ENCODE results near the gene BCAS4. TPM values are rescaled to one million over a fixed set of nuclear protein-coding genes. Genes with fewer than 3 reads are reported as not detected.

Gene BCAS4
- total RNA-seq, 4 donors from 2014 or later: 0.18 to 2.3 (median 0.54) TPM

DNA sequence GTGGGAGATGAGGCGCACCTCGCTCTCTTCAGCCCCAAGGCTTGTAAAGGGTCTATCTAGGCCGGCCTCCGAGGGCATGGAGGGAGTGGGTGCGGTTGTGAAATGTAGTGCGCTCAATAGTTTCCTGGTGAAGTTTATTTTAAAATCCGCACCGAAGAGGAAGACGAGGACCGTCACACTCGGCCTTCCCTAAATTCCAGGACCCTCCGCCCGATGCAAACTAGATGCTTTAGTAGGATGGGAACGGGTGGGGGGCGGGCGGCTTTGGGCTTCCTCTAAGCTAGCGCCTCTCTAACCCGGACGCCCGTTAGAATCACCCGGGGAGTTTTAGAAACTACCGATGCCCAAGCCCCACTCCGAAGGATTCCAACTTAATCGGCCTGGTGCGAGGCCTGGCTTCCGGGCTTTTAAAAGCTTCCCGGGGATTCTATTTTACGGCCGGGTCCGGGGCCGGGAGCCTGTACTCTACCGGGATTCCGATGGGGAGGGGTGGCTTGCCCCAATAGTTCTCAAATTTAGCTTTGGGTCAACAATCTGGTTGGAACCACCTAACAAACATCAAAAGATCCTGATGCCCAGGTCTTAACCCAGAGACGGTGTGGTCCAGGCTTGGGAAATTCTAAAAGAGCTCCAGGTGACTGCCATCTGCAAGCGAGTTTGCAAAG lies 548 bp upstream of the BCAS4 start:
- no peaks in the 10 kb centered on the region for H3K27me3 ChIP-seq
- WGBS, 2 donors: 33 to 35% methylated on average over 12 to 19 of the region's 35 CpGs
- peaks cover 23 to 55% (median 26%) of the 10 kb centered on the region in 3 donors for H3K4me1 ChIP-seq
- H3K9me3 ChIP-seq: no peaks in the 10 kb centered on the region
- TF ChIP-seq, protein P1, sequence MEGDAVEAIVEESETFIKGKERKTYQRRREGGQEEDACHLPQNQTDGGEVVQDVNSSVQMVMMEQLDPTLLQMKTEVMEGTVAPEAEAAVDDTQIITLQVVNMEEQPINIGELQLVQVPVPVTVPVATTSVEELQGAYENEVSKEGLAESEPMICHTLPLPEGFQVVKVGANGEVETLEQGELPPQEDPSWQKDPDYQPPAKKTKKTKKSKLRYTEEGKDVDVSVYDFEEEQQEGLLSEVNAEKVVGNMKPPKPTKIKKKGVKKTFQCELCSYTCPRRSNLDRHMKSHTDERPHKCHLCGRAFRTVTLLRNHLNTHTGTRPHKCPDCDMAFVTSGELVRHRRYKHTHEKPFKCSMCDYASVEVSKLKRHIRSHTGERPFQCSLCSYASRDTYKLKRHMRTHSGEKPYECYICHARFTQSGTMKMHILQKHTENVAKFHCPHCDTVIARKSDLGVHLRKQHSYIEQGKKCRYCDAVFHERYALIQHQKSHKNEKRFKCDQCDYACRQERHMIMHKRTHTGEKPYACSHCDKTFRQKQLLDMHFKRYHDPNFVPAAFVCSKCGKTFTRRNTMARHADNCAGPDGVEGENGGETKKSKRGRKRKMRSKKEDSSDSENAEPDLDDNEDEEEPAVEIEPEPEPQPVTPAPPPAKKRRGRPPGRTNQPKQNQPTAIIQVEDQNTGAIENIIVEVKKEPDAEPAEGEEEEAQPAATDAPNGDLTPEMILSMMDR (IDR thresholded peaks at IDR 0.05): peak in 1 of 6 experiments; percentile 56
- no peak for TF ChIP-seq POLR2A (IDR thresholded peaks at IDR 0.05)
- H3K27ac ChIP-seq: peak overlapping the region in 3 of 4 donors; percentile 55 to 81 (median 78)
- H3K36me3 ChIP-seq: no peaks in the 10 kb centered on the region
- peak overlapping the region in 3 of 4 donors; percentile 81 to 93 (median 84) for H3K4me3 ChIP-seq
- no peak for DNase-seq
- intact Hi-C loops (cut with DNase I): no loop called here

DNA sequence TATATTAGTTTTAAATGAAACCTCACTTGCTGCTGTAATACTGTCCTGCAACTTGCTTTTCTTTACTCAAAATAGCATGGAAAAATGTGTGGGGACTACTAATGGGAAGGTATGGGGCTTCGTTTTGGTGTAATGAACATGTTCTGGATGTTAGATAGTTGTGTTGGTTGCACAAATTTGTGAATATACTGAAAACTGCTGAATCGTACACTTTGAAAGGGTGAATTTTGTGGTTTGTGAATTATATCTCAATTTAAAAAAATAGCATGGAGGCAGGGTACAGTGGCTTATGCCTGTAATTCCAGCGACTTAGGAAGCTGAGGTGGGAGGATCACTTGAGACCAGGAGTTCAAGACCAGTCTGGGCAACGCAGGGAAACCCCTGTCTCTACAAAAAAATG lies 2.3 kb downstream of the BCAS4 start:
- no peaks in the 10 kb centered on the region for H3K36me3 ChIP-seq
- no peak for DNase-seq
- H3K27me3 ChIP-seq: no peaks in the 10 kb centered on the region
- H3K9me3 ChIP-seq: no peaks in the 10 kb centered on the region
- intact Hi-C loops (cut with DNase I): loop anchor here (5.0 kb wide), 1 partner anchor 135 kb away; the partner anchor contains the start of gene ADNP
- WGBS, 2 donors: 88 to 89% methylated on average over 4 of the region's 4 CpGs
- H3K27ac ChIP-seq: no peak overlapping the region
- H3K4me3 ChIP-seq: no peak overlapping the region
- H3K4me1 ChIP-seq: peaks cover 14 to 29% (median 14%) of the 10 kb centered on the region in 3 donors
- TF ChIP-seq POLR2A (IDR thresholded peaks at IDR 0.05): no peak
- TF ChIP-seq, protein P1 (IDR thresholded peaks at IDR 0.05): no peak

DNA sequence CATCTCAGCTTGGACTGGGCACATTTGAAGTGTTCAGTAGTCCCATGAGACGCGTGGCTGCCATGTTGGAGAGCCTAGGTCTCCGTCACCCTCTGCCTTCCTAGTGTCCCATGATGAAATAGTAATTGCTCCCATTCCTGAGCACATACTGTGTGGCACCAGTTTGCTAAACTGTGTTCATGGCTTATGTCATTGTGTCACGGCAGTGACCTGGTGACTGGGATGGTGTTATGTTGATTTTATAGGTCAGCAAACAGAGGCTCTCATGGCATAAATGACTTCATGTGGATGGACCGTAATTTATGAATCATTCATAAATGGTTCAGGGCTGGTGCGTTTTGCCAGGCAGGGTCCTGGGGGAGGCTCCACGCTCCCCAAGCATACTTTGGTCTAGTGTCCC lies 3.8 kb downstream of the BCAS4 start:
- intact Hi-C loops (cut with DNase I): loop anchor here (5.0 kb wide), 1 partner anchor 134 kb away; the partner anchor contains the start of gene ADNP
- Histone ChIP-seq H3K9me3 (no peaks in the 10 kb centered on the region), H3K36me3 (no peaks in the 10 kb centered on the region), H3K27me3 (no peaks in the 10 kb centered on the region), H3K4me3 (no peak overlapping the region), H3K4me1 (peaks cover 14 to 23% (median 14%) of the 10 kb centered on the region in 3 donors), H3K27ac (peak overlapping the region in 2 of 4 donors; percentile 7 to 60)
- DNase-seq: no peak
- 82 to 93% methylated on average over 6 to 7 of the region's 7 CpGs for WGBS, 2 donors
- TF ChIP-seq, protein P1 (IDR thresholded peaks at IDR 0.05): no peak
- no peak for TF ChIP-seq POLR2A (IDR thresholded peaks at IDR 0.05)

DNA sequence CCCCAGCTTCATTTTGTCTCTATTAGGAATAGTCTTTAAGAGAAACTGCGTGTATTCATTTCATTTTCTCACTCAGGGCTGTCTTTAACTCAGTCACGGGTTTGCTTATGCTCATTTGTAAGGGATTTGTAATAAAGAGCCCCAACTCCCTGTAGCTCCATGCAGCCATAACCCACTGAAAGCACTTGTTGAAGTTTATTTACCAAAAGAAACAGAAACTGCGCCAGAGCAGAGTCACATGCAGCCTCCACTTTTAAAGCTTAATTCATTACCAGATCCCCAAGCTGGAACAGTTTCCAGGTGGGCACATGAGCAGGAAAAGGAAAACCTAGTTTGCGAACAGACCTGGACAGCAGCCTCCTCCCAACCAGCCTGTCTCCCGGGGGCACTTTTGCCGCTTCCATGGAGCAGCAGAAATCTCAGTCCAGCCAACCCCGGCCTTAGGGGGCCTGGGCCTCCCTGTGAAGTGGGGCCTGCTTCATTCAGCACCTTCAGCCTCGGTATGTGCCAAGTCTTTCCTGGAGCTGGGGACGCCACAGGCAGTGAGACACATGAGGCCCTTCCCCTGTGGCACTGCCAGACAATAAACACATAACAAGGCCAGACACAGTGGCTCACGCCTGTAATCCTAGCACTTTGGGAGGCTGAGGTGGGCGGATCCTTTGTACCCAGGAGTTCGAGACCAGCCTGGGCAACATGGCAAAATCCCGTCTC lies 4.5 kb downstream of the BCAS4 start:
- TF ChIP-seq, protein P1 (IDR thresholded peaks at IDR 0.05): no peak
- TF ChIP-seq POLR2A (IDR thresholded peaks at IDR 0.05): no peak
- Histone ChIP-seq H3K36me3 (no peaks in the 10 kb centered on the region), H3K27ac (peak overlapping the region in 2 of 4 donors; percentile 49 to 60), H3K27me3 (no peaks in the 10 kb centered on the region), H3K4me1 (peaks cover 11 to 16% (median 12%) of the 10 kb centered on the region in 3 donors), H3K4me3 (no peak overlapping the region), H3K9me3 (no peaks in the 10 kb centered on the region)
- DNase-seq: no peak
- intact Hi-C loops (cut with DNase I): loop anchor here (5.0 kb wide), 1 partner anchor 133 kb away; the partner anchor contains the start of gene ADNP
- 63 to 74% methylated on average over 4 to 12 of the region's 13 CpGs for WGBS, 2 donors

Data from esophagus squamous epithelium (tissue), 5 donors.